ENCODE data around the gene ZMAT5. TPM values are rescaled to one million over a fixed set of nuclear protein-coding genes. Genes with fewer than 3 reads are reported as not detected.

Gene ZMAT5
- total and polyA plus RNA-seq, 10 donors: 15.1 to 27.0 (median 19.9) TPM

DNA sequence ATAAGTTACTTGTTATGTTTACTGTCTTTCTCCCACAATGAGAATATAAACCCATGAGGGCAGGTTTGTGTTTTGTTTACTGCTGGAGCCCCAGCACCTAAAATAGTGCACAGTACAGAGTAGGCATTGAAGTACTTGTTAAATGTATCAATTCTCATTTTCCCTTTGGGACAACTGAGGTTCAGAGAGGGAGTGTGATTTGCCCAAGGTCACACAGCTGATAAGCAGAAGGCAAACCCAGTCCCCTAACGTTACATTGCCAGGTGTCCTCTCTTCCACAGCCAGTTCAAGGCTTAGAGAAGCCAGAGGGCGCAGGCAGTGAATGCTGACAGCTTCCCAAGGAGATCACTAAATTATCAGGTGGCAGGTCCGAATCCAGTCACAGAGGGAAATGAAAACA lies 16.8 kb downstream of the ZMAT5 start:
- intact Hi-C loops (cut with DNase I; ENCODE audit: low total_unique reads): no loop called here

DNA sequence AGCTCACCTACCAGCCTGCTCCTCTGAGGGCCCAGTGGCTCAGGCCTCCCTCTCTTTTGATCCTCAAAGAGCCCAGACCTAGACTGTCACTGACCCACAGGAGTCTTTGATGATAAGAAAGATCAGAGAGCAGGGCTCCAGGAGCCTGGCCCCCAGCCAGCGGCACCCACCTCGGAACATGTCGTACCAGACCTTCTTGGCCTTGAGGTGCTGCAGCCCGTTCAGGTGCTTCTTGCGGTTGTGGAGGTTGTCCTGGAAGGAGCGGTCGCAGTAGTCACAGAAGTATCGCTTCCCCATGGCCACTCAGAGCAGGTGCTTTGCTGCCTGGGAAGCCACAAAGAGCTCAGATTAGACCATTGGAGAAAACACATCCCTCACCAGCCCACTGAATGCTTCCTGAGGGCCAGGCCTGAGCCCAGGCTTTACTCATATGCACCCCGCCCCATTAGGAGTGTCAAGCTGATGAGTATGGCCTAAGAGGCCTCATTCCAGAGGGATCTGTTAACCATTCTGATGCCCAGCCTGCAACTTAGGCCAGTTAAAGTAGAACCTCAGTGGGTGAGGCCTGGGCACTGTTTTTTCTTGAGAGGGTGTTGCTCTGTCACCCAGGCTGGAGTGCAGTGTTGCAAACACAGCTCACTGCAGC lies 18.4 kb downstream of the ZMAT5 start:
- intact Hi-C loops (cut with DNase I; ENCODE audit: low total_unique reads): no loop called here
- H3K27ac ChIP-seq: peak overlapping the region in 1 of 8 donors; percentile 12
- no peaks in the 10 kb centered on the region for H3K9me3 ChIP-seq
- WGBS, 5 donors: 82 to 98% (median 92%) methylated on average over 9 of the region's 9 CpGs
- peaks cover 0 to 82% (median 41%) of the 10 kb centered on the region in 6 donors for H3K36me3 ChIP-seq
- H3K4me1 ChIP-seq: peaks cover 0 to 28% (median 13%) of the 10 kb centered on the region in 6 donors
- no peak overlapping the region for H3K4me3 ChIP-seq
- no peaks in the 10 kb centered on the region for H3K27me3 ChIP-seq (replicated peaks in 1 of 7)
- TF ChIP-seq CTCF (IDR thresholded peaks at IDR 0.05 in 8 of 11, conservative IDR thresholded peaks at IDR 0.05 in 3 of 11) (no peak), POLR2A (IDR thresholded peaks at IDR 0.05) (no peak), POLR2AphosphoS5 (IDR thresholded peaks at IDR 0.05) (peak in 1 of 3 donors; percentile 8)
- DNase-seq: no peak

More for the DNA sequence above, 16.8 kb downstream of the ZMAT5 start:
- TF ChIP-seq POLR2A (IDR thresholded peaks at IDR 0.05): no peak
- no peak for TF ChIP-seq CTCF (IDR thresholded peaks at IDR 0.05 in 8 of 11, conservative IDR thresholded peaks at IDR 0.05 in 3 of 11)
- TF ChIP-seq POLR2AphosphoS5 (IDR thresholded peaks at IDR 0.05): no peak
- Histone ChIP-seq H3K27ac (peak overlapping the region in 4 of 8 donors; percentile 69 to 86 (median 82)), H3K27me3 (replicated peaks in 1 of 7) (no peaks in the 10 kb centered on the region), H3K36me3 (peaks cover 0 to 77% (median 41%) of the 10 kb centered on the region in 6 donors), H3K9me3 (no peaks in the 10 kb centered on the region), H3K4me3 (peak overlapping the region in 1 of 8 donors; percentile 1), H3K4me1 (peaks cover 0 to 28% (median 13%) of the 10 kb centered on the region in 6 donors)
- 82 to 94% (median 90%) methylated on average over 3 of the region's 3 CpGs for WGBS, 5 donors
- DNase-seq: no peak

DNA sequence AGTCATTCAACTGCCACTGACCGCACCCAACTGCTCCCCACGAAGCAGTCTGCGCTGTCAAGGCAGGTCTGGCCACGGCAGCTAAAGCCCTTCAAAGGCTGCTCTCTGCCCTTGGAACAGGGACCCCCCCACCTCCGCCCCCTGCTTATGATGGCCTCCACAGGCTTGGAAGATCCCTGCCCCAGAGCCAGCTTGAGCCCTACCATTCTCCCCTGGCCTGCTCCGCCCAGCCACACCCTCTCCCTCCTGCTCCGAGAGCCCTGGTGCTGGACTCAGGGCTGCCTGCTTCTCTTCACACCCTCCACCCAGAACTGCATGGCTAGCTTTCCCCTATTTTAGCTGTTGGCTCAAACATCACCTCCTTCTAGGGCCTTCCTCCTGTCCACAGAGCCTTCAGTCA lies 19.0 kb downstream of the ZMAT5 start:
- 93 to 98% (median 95%) methylated on average over 7 of the region's 7 CpGs for WGBS, 5 donors
- no peak for DNase-seq
- intact Hi-C loops (cut with DNase I; ENCODE audit: low total_unique reads): no loop called here
- H3K4me3 ChIP-seq: no peak overlapping the region
- peaks cover 0 to 82% (median 44%) of the 10 kb centered on the region in 6 donors for H3K36me3 ChIP-seq
- no peaks in the 10 kb centered on the region for H3K27me3 ChIP-seq (replicated peaks in 1 of 7)
- H3K4me1 ChIP-seq: peaks cover 0 to 28% (median 13%) of the 10 kb centered on the region in 6 donors
- H3K9me3 ChIP-seq: no peaks in the 10 kb centered on the region
- no peak overlapping the region for H3K27ac ChIP-seq
- TF ChIP-seq POLR2A (IDR thresholded peaks at IDR 0.05) (no peak), POLR2AphosphoS5 (IDR thresholded peaks at IDR 0.05) (no peak), CTCF (IDR thresholded peaks at IDR 0.05 in 8 of 11, conservative IDR thresholded peaks at IDR 0.05 in 3 of 11) (no peak)

GRCh38 chr22:29744902-29745301 lies 21.9 kb downstream of the ZMAT5 start:
- TF ChIP-seq POLR2A (IDR thresholded peaks at IDR 0.05) (no peak), POLR2AphosphoS5 (IDR thresholded peaks at IDR 0.05) (no peak), CTCF (IDR thresholded peaks at IDR 0.05 in 8 of 11, conservative IDR thresholded peaks at IDR 0.05 in 3 of 11) (no peak)
- Histone ChIP-seq H3K27ac (no peak overlapping the region), H3K4me1 (peaks cover 0 to 2% (median 0%) of the 10 kb centered on the region in 6 donors), H3K27me3 (replicated peaks in 1 of 7) (no peaks in the 10 kb centered on the region), H3K4me3 (no peak overlapping the region), H3K9me3 (no peaks in the 10 kb centered on the region), H3K36me3 (peaks cover 2 to 95% (median 72%) of the 10 kb centered on the region in 6 donors)
- DNase-seq: no peak
- 83 to 91% (median 88%) methylated on average over 8 of the region's 8 CpGs for WGBS, 5 donors
- intact Hi-C loops (cut with DNase I; ENCODE audit: low total_unique reads): no loop called here
